HG02973 (cell line): ENCODE data around the gene LCNL1.
"Not testable (repeated sequence)": the region's sequence is repeated elsewhere in the genome, so short reads cannot be mapped to it uniquely, and the experiment has no call there.

Experiments used
- ATAC-seq: cut with Tn5 transposase; IDR thresholded peaks from one replicate; pipeline ENCODE4 v1.9.1; 2021; ENCODE audit warnings: moderate library complexity; ENCODE audit not compliant: unreplicated experiment

The LCNL1 gene

GRCh38 chr9:137021979-137022661 is 39.3 kb downstream of the LCNL1 start:
- ATAC-seq = no peak

- no peak for ATAC-seq
Measured at GRCh38 chr9:137022662-137023008, 39.8 kb downstream of the LCNL1 start.

- ATAC-seq = no peak
Measured at GRCh38 chr9:137023157-137023556, 40.4 kb downstream of the LCNL1 start.

- no peak for ATAC-seq
Measured at GRCh38 chr9:137023583-137023991, 40.8 kb downstream of the LCNL1 start.

- ATAC-seq = no peak
Measured at GRCh38 chr9:137025517-137025966, 42.7 kb downstream of the LCNL1 start.

- no peak for ATAC-seq
Measured at GRCh38 chr9:137026384-137026783, 43.6 kb downstream of the LCNL1 start.

- ATAC-seq = no peak
Measured at GRCh38 chr9:137026828-137027227, 44.0 kb downstream of the LCNL1 start.

GRCh38 chr9:137027369-137028262 is 44.8 kb downstream of the LCNL1 start, which contains the start of gene ABCA2:
TSS of gene ABCA2 (minus strand) at chr9:137028237. CDS start at chr9:137028140, 97 bp downstream.
- ATAC-seq = no peak

GRCh38 chr9:137028263-137029057 is 45.7 kb downstream of the LCNL1 start:
- ATAC-seq = no peak

GRCh38 chr9:137029058-137029936 is 46.5 kb downstream of the LCNL1 start:
- no peak for ATAC-seq

GRCh38 chr9:137030006-137030405 is 47.2 kb downstream of the LCNL1 start:
- no peak for ATAC-seq

GRCh38 chr9:137030538-137031527 is 48.0 kb downstream of the LCNL1 start:
- ATAC-seq = no peak

- no peak for ATAC-seq
Measured at GRCh38 chr9:137031904-137032640, 49.3 kb downstream of the LCNL1 start, which contains the start of gene FUT7. TSS of gene FUT7 (minus strand) at chr9:137032088. CDS start at chr9:137031991, 97 bp downstream.

- ATAC-seq = no peak
Measured at GRCh38 chr9:137032858-137033257, 50.1 kb downstream of the LCNL1 start.

- not testable (repeated sequence) for ATAC-seq
Measured at GRCh38 chr9:137033481-137033880, 50.7 kb downstream of the LCNL1 start.

- ATAC-seq = no peak
Measured at GRCh38 chr9:137034039-137034708, 51.4 kb downstream of the LCNL1 start.

- no peak for ATAC-seq
Measured at GRCh38 chr9:137034709-137035506, 52.1 kb downstream of the LCNL1 start.
